Endothelial cell (in vitro differentiated cells): Measurements from ENCODE around the gene FOS. TPM values are rescaled to one million over a fixed set of nuclear protein-coding genes. Genes with fewer than 3 reads are reported as not detected.

Experiments used
- DNase-seq: peaks from one replicate; pipeline ENCODE4 v3.0.0; 2021; ENCODE audit warnings: low spot score
- H3K27ac Mint-ChIP-seq: one replicate; pipeline ENCODE4 v1.8.0; 2021; ENCODE audit warnings: mixed read lengths, inconsistent platforms; ENCODE audit not compliant: unreplicated experiment
- H3K27me3 Mint-ChIP-seq: one replicate; pipeline ENCODE4 v1.8.0; 2021; ENCODE audit warnings: mild to moderate bottlenecking, moderate library complexity, mixed read lengths, inconsistent platforms; ENCODE audit not compliant: unreplicated experiment
- H3K36me3 Mint-ChIP-seq: one replicate; pipeline ENCODE4 v1.8.0; 2021; ENCODE audit warnings: mild to moderate bottlenecking, low read depth, mixed read lengths, inconsistent platforms; ENCODE audit not compliant: unreplicated experiment
- H3K4me1 Mint-ChIP-seq: one replicate; pipeline ENCODE4 v1.8.0; 2021; ENCODE audit warnings: mild to moderate bottlenecking, mixed read lengths, inconsistent platforms; ENCODE audit not compliant: unreplicated experiment
- H3K4me3 Mint-ChIP-seq: one replicate; pipeline ENCODE4 v1.8.0; 2021; ENCODE audit warnings: mild to moderate bottlenecking, mixed read lengths, inconsistent platforms; ENCODE audit not compliant: unreplicated experiment
- H3K9me3 Mint-ChIP-seq: one replicate; pipeline ENCODE4 v1.8.0; 2021; ENCODE audit warnings: mixed read lengths, inconsistent platforms; ENCODE audit not compliant: unreplicated experiment
- CTCF ChIP-seq: fragments of 200-600 bp; sonication (generic); IDR thresholded peaks from one replicate; pipeline ENCODE4 v1.5.0; 2021; ENCODE audit warnings: antibody characterized with exemption; ENCODE audit not compliant: unreplicated experiment
- total RNA-seq: library from RNA; stranded (reverse); fragmentation: NEBNext Ultra II Directional; extraction: Animal tissue kit (Norgen Biotek cat#: 25700); gene quantifications from one replicate; pipeline ENCODE4 v1.2.1, GENCODE V29; 2021; ENCODE audit not compliant: unreplicated experiment

FOS gene
- total RNA-seq, 1 donor from 2014 or later, result 41.5 TPM

- H3K9me3 Mint-ChIP-seq, result no peaks in the 10 kb centered on the region
- peaks cover 14% of the 10 kb centered on the region for H3K4me1 Mint-ChIP-seq
- no peak for TF ChIP-seq CTCF
- no peak for DNase-seq
- peak overlapping the region; percentile 70 for H3K27ac Mint-ChIP-seq
- H3K4me3 Mint-ChIP-seq, result no peak overlapping the region
- no peaks in the 10 kb centered on the region for H3K36me3 Mint-ChIP-seq
- peaks cover 15% of the 10 kb centered on the region for H3K27me3 Mint-ChIP-seq
Measured at GRCh38 chr14:75274899-75275569, 3.6 kb upstream of the FOS start.

GRCh38 chr14:75275598-75275997 is 3.0 kb upstream of the FOS start:
- Mint-ChIP-seq H3K27me3 (peaks cover 20% of the 10 kb centered on the region), H3K36me3 (no peaks in the 10 kb centered on the region)

GRCh38 chr14:75277008-75277814 is 1.4 kb upstream of the FOS start:
- Mint-ChIP-seq H3K36me3 (peaks cover 6% of the 10 kb centered on the region), H3K4me3 (peak overlapping the region; percentile 90), H3K27me3 (peaks cover 34% of the 10 kb centered on the region), H3K9me3 (no peaks in the 10 kb centered on the region), H3K27ac (peak overlapping the region; percentile 96), H3K4me1 (peaks cover 18% of the 10 kb centered on the region)
- TF ChIP-seq CTCF, result no peak
- peak; percentile 88 for DNase-seq

More at GRCh38 chr14:75275598-75275997, 3.0 kb upstream of the FOS start:
- no peak for TF ChIP-seq CTCF
- no peaks in the 10 kb centered on the region for H3K9me3 Mint-ChIP-seq
- peaks cover 18% of the 10 kb centered on the region for H3K4me1 Mint-ChIP-seq
- DNase-seq, result no peak
- H3K4me3 Mint-ChIP-seq, result no peak overlapping the region
- H3K27ac Mint-ChIP-seq, result peak overlapping the region; percentile 70

- DNase-seq, result no peak
- peaks cover 18% of the 10 kb centered on the region for H3K4me1 Mint-ChIP-seq
- peak overlapping the region; percentile 93 for H3K27ac Mint-ChIP-seq
- no peaks in the 10 kb centered on the region for H3K9me3 Mint-ChIP-seq
- H3K27me3 Mint-ChIP-seq, result peaks cover 38% of the 10 kb centered on the region
- H3K36me3 Mint-ChIP-seq, result peaks cover 6% of the 10 kb centered on the region
- peak overlapping the region; percentile 90 for H3K4me3 Mint-ChIP-seq
- TF ChIP-seq CTCF, result no peak
Measured at GRCh38 chr14:75277815-75278421, 710 bp upstream of the FOS start.
